ENCODE data around the gene NEU4. TPM values are rescaled to one million over a fixed set of nuclear protein-coding genes. Genes with fewer than 3 reads are reported as not detected.

Gene NEU4
- total and polyA plus RNA-seq, 11 donors, result 0.07 to 1.4 (median 0.45) TPM; not detected in 4

DNA sequence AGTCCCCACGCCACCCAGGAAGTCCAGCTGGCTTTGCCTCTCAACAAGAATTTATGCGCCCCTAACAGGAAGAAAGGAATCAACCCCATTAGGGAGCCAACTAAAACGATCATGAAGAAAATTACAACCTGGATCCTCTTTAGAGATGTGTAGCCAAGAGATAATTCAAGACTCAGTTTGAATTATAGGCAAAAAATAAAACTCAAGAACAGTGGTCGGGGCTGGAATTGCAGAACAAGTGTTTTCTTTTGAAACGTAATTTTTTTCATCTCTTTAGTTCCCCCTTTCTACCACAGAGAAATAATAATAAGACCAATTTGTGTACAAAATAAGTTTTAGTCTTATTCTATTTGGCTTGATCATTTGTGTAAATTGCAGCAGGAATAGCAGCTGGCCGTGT, 27.3 kb downstream of the NEU4 start:
- peaks cover 0 to 6% (median 0%) of the 10 kb centered on the region in 9 donors for H3K27me3 ChIP-seq
- H3K9me3 ChIP-seq, result no peaks in the 10 kb centered on the region
- no peaks in the 10 kb centered on the region for H3K36me3 ChIP-seq
- no peak overlapping the region for H3K4me3 ChIP-seq
- TF ChIP-seq POLR2A (IDR thresholded peaks at IDR 0.05), result no peak
- TF ChIP-seq, protein P1, sequence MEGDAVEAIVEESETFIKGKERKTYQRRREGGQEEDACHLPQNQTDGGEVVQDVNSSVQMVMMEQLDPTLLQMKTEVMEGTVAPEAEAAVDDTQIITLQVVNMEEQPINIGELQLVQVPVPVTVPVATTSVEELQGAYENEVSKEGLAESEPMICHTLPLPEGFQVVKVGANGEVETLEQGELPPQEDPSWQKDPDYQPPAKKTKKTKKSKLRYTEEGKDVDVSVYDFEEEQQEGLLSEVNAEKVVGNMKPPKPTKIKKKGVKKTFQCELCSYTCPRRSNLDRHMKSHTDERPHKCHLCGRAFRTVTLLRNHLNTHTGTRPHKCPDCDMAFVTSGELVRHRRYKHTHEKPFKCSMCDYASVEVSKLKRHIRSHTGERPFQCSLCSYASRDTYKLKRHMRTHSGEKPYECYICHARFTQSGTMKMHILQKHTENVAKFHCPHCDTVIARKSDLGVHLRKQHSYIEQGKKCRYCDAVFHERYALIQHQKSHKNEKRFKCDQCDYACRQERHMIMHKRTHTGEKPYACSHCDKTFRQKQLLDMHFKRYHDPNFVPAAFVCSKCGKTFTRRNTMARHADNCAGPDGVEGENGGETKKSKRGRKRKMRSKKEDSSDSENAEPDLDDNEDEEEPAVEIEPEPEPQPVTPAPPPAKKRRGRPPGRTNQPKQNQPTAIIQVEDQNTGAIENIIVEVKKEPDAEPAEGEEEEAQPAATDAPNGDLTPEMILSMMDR (IDR thresholded peaks at IDR 0.05), result peak in 1 of 12 donors; percentile 5
- no peak for DNase-seq
- no peak for ATAC-seq
- H3K27ac ChIP-seq, result no peak overlapping the region
- 65 to 73% (median 70%) methylated on average over 6 of the region's 6 CpGs for WGBS, 4 donors
- intact Hi-C loops (cut with DNase I), result no loop called here
- peaks cover 0 to 4% (median 0%) of the 10 kb centered on the region in 12 donors for H3K4me1 ChIP-seq

DNA sequence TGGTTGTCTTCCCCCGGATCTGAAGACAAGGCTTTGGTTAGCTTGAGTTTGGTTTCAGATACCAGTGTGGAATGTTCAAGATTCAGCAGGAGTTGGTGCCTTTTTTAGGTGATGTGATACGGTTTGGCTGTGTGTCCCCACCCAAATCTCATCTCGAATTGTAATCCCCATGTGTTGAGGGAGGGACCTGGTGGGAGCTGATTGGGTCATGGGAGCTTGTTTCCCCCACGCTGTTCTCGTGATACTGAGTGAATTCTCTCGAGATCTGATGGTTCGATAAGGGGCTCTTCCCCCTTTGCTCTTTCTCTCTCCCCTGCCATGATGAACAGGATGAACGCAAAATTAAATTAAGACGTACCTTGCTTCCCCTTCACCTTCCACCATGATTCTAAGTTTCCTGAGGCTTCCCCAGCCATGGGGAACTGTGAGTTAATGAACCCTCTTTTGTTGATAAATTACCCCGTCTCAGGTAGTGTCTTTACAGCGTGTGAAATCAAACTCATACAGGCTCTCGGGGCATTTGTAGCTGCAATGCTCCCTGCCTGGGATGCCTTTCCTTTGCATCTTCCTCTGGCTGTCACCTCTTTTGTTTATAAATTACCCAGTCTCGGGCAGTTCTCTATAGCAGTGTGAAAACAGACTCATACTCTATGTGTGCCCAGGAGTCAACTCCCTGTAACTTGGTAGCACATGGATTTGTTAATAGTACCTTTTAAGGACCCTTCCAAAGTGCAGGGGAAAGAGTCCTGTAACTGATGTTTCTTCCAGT, 28.4 kb downstream of the NEU4 start:
- no peak overlapping the region for H3K27ac ChIP-seq
- DNase-seq (no peak), ATAC-seq (no peak)
- H3K9me3 ChIP-seq, result no peaks in the 10 kb centered on the region
- TF ChIP-seq, protein P1 (IDR thresholded peaks at IDR 0.05), result no peak
- no peak for TF ChIP-seq POLR2A (IDR thresholded peaks at IDR 0.05)
- H3K4me3 ChIP-seq, result no peak overlapping the region
- no peaks in the 10 kb centered on the region for H3K36me3 ChIP-seq
- WGBS, 4 donors, result 52 to 64% (median 60%) methylated on average over 13 of the region's 13 CpGs
- H3K4me1 ChIP-seq, result peaks cover 0 to 4% (median 0%) of the 10 kb centered on the region in 12 donors
- peaks cover 0 to 2% (median 0%) of the 10 kb centered on the region in 9 donors for H3K27me3 ChIP-seq
- intact Hi-C loops (cut with DNase I), result no loop called here

DNA sequence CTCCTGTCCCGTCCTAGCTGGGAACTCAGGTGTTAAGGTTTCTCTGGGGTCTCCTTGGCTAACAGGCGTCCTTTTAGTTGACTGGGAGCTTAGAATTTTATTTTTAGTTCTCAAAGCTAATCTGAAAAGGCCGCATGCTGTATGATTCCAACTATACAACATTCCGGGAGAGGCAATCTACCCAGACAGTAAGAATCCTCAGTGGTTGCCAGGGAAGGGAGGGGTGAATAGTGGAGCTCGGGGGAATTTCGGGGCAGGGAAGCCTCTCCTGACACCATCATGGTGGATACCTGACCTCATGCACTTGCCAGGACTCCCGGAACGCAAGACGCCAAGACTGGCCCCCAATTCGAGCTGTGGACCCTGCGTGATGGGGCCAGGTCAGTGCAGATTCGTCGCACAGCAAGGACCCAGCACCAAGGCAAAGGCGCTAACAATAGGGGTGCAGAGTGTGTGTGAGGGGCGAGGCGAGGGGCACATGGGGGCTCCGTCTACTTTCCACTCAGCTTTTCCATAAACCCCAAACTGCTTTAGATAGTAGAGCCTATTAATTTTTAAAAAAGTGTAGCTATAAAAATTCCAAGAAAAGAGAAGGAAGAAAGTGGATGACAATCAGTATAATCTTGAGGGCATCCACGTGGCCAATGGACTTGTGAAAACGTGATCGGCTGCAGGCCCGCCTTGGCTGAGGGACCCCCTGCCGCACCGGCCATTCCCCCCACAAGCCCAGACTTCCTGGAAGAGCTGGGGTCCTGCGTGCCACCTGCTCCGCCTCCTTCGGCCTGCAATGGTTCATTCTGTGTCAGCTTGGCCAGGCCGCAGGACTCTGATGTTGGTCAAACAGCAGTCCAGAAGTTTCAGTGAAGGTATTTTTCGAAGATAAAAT, 32.4 kb downstream of the NEU4 start:
- Histone ChIP-seq H3K27ac (peak overlapping the region in 11 of 12 donors; percentile 38 to 87 (median 75)), H3K27me3 (no peaks in the 10 kb centered on the region), H3K36me3 (no peaks in the 10 kb centered on the region), H3K4me3 (no peak overlapping the region), H3K9me3 (no peaks in the 10 kb centered on the region), H3K4me1 (peaks cover 0 to 34% (median 17%) of the 10 kb centered on the region in 12 donors)
- intact Hi-C loops (cut with DNase I), result no loop called here
- 70 to 78% (median 71%) methylated on average over 28 of the region's 28 CpGs for WGBS, 4 donors
- peak; percentile 39 to 54 (median 48) for ATAC-seq
- no peak for TF ChIP-seq POLR2A (IDR thresholded peaks at IDR 0.05)
- DNase-seq, result peak in 4 of 5 donors; percentile 37 to 54 (median 44)

DNA sequence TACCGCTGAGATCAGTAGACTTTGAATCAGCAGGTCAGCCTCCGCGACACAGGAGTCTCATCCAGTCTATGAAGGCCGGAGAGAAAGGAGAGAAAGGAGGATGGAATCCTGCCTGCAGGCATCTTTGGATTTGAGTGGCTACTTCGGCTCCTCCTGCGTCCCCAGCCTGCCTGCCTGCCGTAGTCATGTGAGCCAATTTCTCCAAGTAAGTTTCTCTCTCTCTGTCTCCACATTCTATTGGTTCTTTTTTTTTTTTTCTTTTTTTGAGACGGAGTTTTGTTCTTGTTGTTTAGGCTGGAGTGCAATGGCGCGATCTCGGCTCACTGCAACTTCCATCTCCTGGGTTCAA, 33.0 kb downstream of the NEU4 start:
- intact Hi-C loops (cut with DNase I), result no loop called here
- peak in 2 of 5 donors; percentile 12 to 41 for DNase-seq

More for the DNA sequence above, 33.0 kb downstream of the NEU4 start:
- no peak for TF ChIP-seq POLR2A (IDR thresholded peaks at IDR 0.05)
- TF ChIP-seq, protein P1 (IDR thresholded peaks at IDR 0.05), result no peak
- Histone ChIP-seq H3K4me1 (peaks cover 0 to 35% (median 17%) of the 10 kb centered on the region in 12 donors), H3K27ac (peak overlapping the region in 4 of 12 donors; percentile 70 to 82 (median 78)), H3K4me3 (no peak overlapping the region), H3K9me3 (no peaks in the 10 kb centered on the region), H3K27me3 (no peaks in the 10 kb centered on the region), H3K36me3 (no peaks in the 10 kb centered on the region)
- ATAC-seq, result no peak
- WGBS, 4 donors, result 77 to 87% (median 84%) methylated on average over 11 of the region's 11 CpGs

Data from heart left ventricle (tissue), 16 donors.